K562 treated with DMSO at 1 percent for 48 hours (cell line): ENCODE results near the gene DNAH3. TPM values are rescaled to one million over a fixed set of nuclear protein-coding genes. Genes with fewer than 3 reads are reported as not detected.

Experiments
- total RNA-seq: library from RNA; unstranded; fragments of 300-600 nt; gene quantifications from 2 replicates; pipeline ENCODE4 v1.2.3, GENCODE V29; 2022; ENCODE audit warnings: low replicate concordance; ENCODE audit errors: extremely low read depth

Gene DNAH3, protein sequence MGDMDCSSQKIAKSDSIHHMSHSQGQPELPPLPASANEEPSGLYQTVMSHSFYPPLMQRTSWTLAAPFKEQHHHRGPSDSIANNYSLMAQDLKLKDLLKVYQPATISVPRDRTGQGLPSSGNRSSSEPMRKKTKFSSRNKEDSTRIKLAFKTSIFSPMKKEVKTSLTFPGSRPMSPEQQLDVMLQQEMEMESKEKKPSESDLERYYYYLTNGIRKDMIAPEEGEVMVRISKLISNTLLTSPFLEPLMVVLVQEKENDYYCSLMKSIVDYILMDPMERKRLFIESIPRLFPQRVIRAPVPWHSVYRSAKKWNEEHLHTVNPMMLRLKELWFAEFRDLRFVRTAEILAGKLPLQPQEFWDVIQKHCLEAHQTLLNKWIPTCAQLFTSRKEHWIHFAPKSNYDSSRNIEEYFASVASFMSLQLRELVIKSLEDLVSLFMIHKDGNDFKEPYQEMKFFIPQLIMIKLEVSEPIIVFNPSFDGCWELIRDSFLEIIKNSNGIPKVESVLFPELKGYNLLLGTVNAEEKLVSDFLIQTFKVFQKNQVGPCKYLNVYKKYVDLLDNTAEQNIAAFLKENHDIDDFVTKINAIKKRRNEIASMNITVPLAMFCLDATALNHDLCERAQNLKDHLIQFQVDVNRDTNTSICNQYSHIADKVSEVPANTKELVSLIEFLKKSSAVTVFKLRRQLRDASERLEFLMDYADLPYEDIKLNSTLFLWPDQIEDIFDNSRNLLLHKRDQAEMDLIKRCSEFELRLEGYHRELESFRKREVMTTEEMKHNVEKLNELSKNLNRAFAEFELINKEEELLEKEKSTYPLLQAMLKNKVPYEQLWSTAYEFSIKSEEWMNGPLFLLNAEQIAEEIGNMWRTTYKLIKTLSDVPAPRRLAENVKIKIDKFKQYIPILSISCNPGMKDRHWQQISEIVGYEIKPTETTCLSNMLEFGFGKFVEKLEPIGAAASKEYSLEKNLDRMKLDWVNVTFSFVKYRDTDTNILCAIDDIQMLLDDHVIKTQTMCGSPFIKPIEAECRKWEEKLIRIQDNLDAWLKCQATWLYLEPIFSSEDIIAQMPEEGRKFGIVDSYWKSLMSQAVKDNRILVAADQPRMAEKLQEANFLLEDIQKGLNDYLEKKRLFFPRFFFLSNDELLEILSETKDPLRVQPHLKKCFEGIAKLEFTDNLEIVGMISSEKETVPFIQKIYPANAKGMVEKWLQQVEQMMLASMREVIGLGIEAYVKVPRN (N-terminal part only)
- not detected in 2 replicates for total RNA-seq

DNA sequence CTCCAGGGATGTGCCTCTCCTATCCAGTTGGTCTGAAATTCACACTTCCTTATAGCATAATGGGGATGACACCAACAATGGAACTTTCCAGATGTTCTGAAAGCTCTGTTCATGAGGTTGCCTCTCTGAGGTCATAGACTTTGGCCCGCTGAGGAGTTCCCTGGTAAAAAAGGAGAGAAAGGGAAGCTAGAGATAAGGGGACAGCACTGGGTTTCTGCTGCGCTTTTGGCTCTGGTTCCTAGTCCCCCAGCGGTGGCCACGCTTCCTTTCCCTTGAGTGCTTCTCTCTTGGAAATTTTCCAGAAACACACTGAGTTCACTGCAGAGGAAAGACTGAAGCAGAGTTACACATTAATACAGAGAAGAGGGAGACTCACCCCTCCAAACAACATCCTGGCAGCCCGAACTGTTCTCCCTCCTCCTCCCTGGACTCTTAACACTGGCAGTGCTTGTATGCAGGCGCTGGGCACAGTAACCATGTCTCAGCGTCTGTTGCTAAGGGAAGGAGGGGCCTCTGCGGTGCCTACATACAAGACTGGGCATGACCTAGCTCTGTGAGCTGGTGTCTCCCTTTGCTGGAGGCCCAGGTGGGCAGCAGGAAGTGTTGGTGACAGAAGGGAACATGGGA is at the start of gene DNAH3:
DNAH3 (minus strand) TSS at position 472 of the 627 bp plus-strand sequence. CDS start 527 bp downstream, outside the sequence.

DNA sequence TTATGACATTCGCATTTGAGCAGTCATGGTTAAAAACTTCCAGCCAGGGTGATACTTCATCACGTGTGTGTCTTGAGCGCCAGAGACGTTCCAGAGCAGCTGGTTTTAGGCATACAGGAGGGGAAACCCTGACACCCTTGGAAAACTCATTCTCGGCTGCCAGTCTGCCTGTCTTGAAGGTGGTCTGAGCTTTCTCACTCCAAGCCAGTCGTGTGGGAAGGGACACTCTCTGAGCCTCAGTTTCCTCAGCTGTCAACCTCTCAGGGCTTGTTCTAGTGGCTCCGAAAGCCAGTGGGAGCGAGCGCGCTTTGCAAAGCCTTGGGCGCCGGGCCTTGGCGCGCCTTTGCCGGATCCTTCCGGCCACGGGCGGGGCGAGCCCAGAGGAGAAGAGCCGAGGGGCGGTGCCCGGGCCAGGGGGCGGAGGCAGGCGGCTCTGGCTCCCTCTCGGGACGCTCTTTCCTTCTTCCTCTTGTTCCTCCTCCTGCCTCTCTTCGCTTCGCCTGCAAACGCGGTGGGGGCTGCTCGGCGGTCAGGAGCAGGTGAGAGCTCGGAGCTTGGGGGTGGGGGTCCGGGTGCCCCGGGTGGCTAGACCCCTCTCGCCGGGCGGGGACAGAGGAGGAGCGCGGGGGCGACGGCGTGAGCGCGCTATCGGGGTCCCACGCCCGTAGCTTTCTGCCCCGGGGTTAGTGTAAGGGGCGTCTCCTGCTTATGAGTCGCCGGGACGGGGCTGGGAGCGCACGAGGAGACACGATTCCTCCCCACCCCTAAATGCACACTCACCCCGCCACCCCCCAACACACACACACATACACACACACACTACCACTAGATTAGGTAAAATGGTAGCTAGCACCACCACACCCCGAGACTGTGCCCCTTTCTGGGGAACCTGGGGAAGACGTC is 7.8 kb upstream of the DNAH3 start, which contains the start of gene LDAF1:
LDAF1 (plus strand) TSS at position 467 of the 903 bp plus-strand sequence. CDS start 2,509 bp downstream, outside the sequence.

GRCh38 chr16:20900299-20901067 is 250.2 kb downstream of the DNAH3 start, which contains the start of the genes DCUN1D3 and LYRM1:
Gene DCUN1D3, minus strand, starts transcription at chr16:20900358. Its CDS starts 37,820 bp downstream, at chr16:20862538.
Gene LYRM1, plus strand, starts transcription at chr16:20900771. Its CDS starts 14,785 bp downstream, at chr16:20915556.

Other genes with a start within 250 kb of the DNAH3 start
- not detected in 2 replicates for gene LDAF1, start 7.8 kb upstream of the DNAH3 start, total RNA-seq
- gene ZP2, start 60.7 kb upstream of the DNAH3 start, total RNA-seq, result not detected in 2 replicates
- not detected in 2 replicates for gene ANKS4B, start 82.9 kb upstream of the DNAH3 start, total RNA-seq
- not detected in 2 replicates for gene CRYM, start 127.4 kb upstream of the DNAH3 start, total RNA-seq